Testis (tissue), 3 donors: ENCODE measurements around the gene SPDYE4. TPM values are rescaled to one million over a fixed set of nuclear protein-coding genes. Genes with fewer than 3 reads are reported as not detected.

Source experiments
- DNase-seq: peaks from one replicate; pipeline ENCODE4 v3.0.0-alpha.2; 2019
- H3K27ac ChIP-seq, 2 donors: fragments of 200-600 bp; sonication (generic); one replicate each; pipeline ENCODE4 v1.5.1; 2019
- H3K27me3 ChIP-seq: fragments of 200-600 bp; sonication (generic); one replicate; pipeline ENCODE4 v1.5.1; 2019
- H3K36me3 ChIP-seq: fragments of 200-600 bp; sonication (generic); one replicate; pipeline ENCODE4 v1.5.1; 2017; ENCODE audit warnings: low read depth; ENCODE audit errors: missing control alignments
- H3K4me1 ChIP-seq: fragments of 200-600 bp; sonication (generic); one replicate; pipeline ENCODE4 v1.5.1; 2019
- H3K4me3 ChIP-seq, 2 donors: fragments of 200-600 bp; sonication (generic); one replicate each; pipeline ENCODE4 v1.5.1; 2017 to 2019
- H3K9me3 ChIP-seq: fragments of 200-600 bp; sonication (generic); one replicate; pipeline ENCODE4 v1.5.1; 2017
- CTCF ChIP-seq, 3 experiments: fragments of 450-650 bp in 2 of 3; fragments of 200-600 bp in 1 of 3; sonication (generic) in 1 of 3; IDR thresholded peaks; one replicate each; pipeline ENCODE4 v1.5.1; 2016 to 2019; ENCODE audit warnings: antibody characterized with exemption in 3 of 3, mild to moderate bottlenecking in 2 of 3, moderate library complexity in 1 of 3
- POLR2A ChIP-seq: fragments of 450-650 bp; IDR thresholded peaks from one replicate; pipeline ENCODE4 v1.6.1; 2017; ENCODE audit warnings: antibody characterized with exemption, mild to moderate bottlenecking, moderate library complexity
- WGBS, 2 donors: methylation state at CpG; one replicate each; pipeline ENCODE4 v1.1.5; 2018; 5-methylcytosine and 5-hydroxymethylcytosine counted together
- intact Hi-C: fragments of 100-400 bp; cut with DNase I; formaldehyde crosslinking; loops from one replicate; pipeline ENCODE4 v1.15.1; 2023; ENCODE audit warnings: low total_unique reads
- polyA plus RNA-seq: library from polyadenylated mRNA; stranded (reverse); fragments of 350-450 nt; fragmentation: Illumina TruSeq; extraction: RNeasy Lipid Tissue Mini Kit (QIAGEN cat#74804); gene quantifications from one replicate; pipeline ENCODE4 v1.2.3, GENCODE V29; 2014; ENCODE audit warnings: low read depth, low replicate concordance; ENCODE audit not compliant: insufficient read depth
- total RNA-seq, 2 donors: library from RNA; depleted of rRNA; stranded (reverse); fragments of >200 nt; gene quantifications; one replicate each; pipeline ENCODE4 v1.2.3, GENCODE V29; 2016

SPDYE4 gene
- total and polyA plus RNA-seq, 3 donors from 2014 or later = 3.3 to 19.6 (median 17.6) TPM

GRCh38 chr17:8776248-8776647, 17.9 kb upstream of the SPDYE4 start:
- H3K9me3 ChIP-seq = no peaks in the 10 kb centered on the region
- no peak for DNase-seq
- H3K27me3 ChIP-seq = no peaks in the 10 kb centered on the region
- no peaks in the 10 kb centered on the region for H3K36me3 ChIP-seq
- no peaks in the 10 kb centered on the region for H3K4me1 ChIP-seq
- no peak overlapping the region for H3K27ac ChIP-seq
- intact Hi-C loops = no loop called here
- no peak for TF ChIP-seq POLR2A
- no peak for TF ChIP-seq CTCF (IDR thresholded peaks at IDR 0.05)
- no peak overlapping the region for H3K4me3 ChIP-seq

DNA sequence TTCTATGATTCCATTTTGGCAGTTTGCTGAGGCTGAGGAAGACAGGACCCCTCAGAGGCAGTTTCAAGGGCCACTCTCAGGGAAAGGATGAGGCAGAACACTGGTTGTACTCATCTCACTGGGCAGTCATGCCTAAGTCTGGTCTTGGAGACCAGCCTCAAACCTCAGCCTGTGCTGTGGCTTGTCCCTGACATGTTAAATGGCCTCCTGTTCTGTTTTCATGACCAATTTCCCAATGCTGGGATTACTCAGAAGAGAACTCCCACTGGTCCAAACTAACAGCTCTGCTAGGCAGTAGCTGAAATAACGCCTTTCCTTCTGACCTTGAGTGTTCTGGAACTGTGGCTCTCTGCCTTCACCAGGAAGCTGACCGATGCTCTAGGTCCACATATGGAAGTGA, 8.4 kb upstream of the SPDYE4 start:
- 60 to 85% methylated on average over 2 of the region's 2 CpGs for WGBS, 2 donors
- DNase-seq = no peak
- no peaks in the 10 kb centered on the region for H3K9me3 ChIP-seq
- H3K4me3 ChIP-seq = no peak overlapping the region
- intact Hi-C loops = no loop called here
- no peaks in the 10 kb centered on the region for H3K36me3 ChIP-seq
- H3K4me1 ChIP-seq = no peaks in the 10 kb centered on the region
- H3K27me3 ChIP-seq = no peaks in the 10 kb centered on the region
- H3K27ac ChIP-seq = no peak overlapping the region
- no peak for TF ChIP-seq POLR2A
- no peak for TF ChIP-seq CTCF (IDR thresholded peaks at IDR 0.05)

GRCh38 chr17:8762012-8762411, 3.7 kb upstream of the SPDYE4 start:
- Histone ChIP-seq H3K4me1 (no peaks in the 10 kb centered on the region), H3K27ac (no peak overlapping the region), H3K36me3 (no peaks in the 10 kb centered on the region), H3K27me3 (no peaks in the 10 kb centered on the region), H3K9me3 (no peaks in the 10 kb centered on the region), H3K4me3 (no peak overlapping the region)
- TF ChIP-seq CTCF (IDR thresholded peaks at IDR 0.05) = no peak
- no peak for TF ChIP-seq POLR2A
- intact Hi-C loops = no loop called here
- no peak for DNase-seq
- WGBS, 2 donors = 85 to 87% methylated on average over 8 of the region's 8 CpGs

DNA sequence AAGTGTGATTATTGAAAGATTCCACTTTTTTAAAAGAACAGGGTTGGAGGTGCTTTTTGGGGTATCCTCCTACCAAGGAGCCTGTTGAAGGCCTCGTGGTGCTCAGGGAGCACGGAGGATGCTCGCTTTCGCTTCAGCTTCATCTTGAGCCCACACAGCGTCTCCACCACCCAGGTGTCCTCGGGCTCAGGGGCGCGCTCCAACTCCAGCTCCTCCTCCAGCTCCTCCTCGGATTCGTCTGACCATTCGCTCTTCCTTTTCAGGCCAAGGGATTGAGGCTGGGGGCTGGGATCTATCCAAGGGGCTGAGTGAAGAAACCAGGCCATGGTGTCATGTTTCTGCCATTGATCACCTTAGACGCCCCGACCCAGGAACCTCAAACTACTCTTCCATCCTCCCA, 1.2 kb downstream of the SPDYE4 start:
- H3K9me3 ChIP-seq = no peaks in the 10 kb centered on the region
- H3K4me1 ChIP-seq = no peaks in the 10 kb centered on the region
- H3K36me3 ChIP-seq = no peaks in the 10 kb centered on the region
- no peaks in the 10 kb centered on the region for H3K27me3 ChIP-seq
- no peak for DNase-seq
- 80 to 82% methylated on average over 13 of the region's 13 CpGs for WGBS, 2 donors
- no peak for TF ChIP-seq POLR2A
- TF ChIP-seq CTCF (IDR thresholded peaks at IDR 0.05) = no peak
- H3K4me3 ChIP-seq = no peak overlapping the region
- H3K27ac ChIP-seq = no peak overlapping the region
- intact Hi-C loops = no loop called here

DNA sequence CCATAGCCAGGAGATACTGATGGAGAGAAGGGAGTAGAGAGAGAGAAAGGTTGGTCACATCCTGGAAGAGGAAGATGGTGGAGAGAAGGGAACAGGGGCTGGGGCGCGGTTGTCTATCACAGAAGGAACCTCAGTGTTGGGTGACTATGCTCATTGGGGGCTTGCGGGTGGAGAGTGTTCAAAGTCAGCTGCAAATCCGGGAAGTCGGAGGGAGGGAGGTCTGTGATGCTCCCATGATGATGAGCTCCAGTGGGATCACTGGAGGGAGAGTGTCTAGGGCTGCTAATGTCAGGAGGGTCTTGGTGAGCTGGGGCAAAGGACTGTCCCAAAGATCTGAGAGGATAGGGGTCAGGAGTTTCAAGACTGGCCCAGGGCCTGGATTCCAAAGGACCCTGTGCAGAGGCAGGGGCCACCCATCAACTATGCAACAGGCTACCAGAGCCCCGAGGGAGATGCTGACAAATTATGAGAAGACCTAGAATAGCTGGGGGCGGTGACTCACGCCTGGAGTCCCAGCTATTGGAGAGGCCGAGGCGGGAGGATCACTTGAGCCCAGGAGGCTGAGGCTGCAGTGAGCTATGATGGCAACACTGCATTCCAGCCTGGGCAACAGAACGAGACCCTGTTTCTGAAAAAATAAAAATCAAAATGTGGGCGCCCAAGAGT, 2.6 kb downstream of the SPDYE4 start:
- no peak for DNase-seq
- Histone ChIP-seq H3K4me1 (no peaks in the 10 kb centered on the region), H3K4me3 (no peak overlapping the region), H3K36me3 (no peaks in the 10 kb centered on the region), H3K27ac (no peak overlapping the region), H3K27me3 (no peaks in the 10 kb centered on the region), H3K9me3 (no peaks in the 10 kb centered on the region)
- WGBS, 2 donors = 90 to 95% methylated on average over 12 of the region's 12 CpGs
- intact Hi-C loops = no loop called here
- TF ChIP-seq CTCF (IDR thresholded peaks at IDR 0.05) (no peak), POLR2A (no peak)
